VCaP (cell line): ENCODE results near the gene WNT3A.

ENCODE experiments used
- H3K27ac ChIP-seq: fragments of 450-650 bp; 2 replicates; pipeline ENCODE4 v1.5.1; 2017
- CTCF ChIP-seq: fragments of 450-650 bp; conservative IDR thresholded peaks from 2 replicates; pipeline ENCODE4 v1.5.1; 2017; ENCODE audit warnings: mild to moderate bottlenecking, moderate library complexity

The WNT3A gene

DNA sequence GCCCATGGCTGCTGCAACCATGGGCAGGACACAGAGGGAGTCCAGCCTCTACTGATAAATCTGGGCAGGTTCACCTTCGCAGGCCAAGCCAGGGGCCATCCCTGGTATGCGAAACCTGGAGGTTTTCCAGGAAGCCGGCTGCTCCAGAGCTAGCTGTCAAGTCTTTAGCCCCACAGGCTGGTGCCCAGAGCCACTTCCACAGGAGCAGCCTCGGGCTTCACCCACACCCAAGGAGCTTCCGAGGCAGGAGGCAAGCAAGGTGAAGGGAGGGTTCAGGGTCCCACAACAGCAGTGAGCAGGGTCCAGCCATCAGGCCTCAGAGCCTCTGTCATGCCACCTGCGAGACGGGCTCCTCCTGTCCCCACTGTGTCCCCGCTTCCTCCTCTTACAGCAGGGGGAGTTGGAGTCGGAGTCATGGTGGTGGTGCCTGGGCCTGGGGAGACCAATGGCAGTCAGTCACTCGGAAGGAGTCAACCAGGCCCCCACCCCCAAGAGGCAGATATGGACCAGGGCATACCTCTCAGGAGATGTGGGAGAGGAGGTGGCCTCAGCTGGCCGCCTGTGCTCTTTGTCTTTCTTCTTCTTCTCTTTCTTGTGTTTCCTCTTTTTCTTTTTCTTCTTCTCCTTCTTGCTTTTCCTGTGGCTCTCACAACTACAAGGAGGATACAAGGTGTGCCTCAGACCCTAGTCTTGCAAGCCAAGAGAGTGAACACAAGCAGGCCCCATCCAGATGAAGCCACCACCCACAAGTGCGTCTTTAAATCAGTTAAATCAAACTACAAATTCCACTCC, 94.2 kb downstream of the WNT3A start:
- no peak overlapping the region for H3K27ac ChIP-seq
- no peak for TF ChIP-seq CTCF

- no peak for TF ChIP-seq CTCF
- peak overlapping the region; percentile 62; the same call in 1 of the 2 replicates for H3K27ac ChIP-seq
Measured at GRCh38 chr1:228101614-228101993, 94.8 kb downstream of the WNT3A start.

- H3K27ac ChIP-seq = peak overlapping the region; percentile 62
- TF ChIP-seq CTCF = no peak
Measured at GRCh38 chr1:228101994-228102790, 95.4 kb downstream of the WNT3A start.

DNA sequence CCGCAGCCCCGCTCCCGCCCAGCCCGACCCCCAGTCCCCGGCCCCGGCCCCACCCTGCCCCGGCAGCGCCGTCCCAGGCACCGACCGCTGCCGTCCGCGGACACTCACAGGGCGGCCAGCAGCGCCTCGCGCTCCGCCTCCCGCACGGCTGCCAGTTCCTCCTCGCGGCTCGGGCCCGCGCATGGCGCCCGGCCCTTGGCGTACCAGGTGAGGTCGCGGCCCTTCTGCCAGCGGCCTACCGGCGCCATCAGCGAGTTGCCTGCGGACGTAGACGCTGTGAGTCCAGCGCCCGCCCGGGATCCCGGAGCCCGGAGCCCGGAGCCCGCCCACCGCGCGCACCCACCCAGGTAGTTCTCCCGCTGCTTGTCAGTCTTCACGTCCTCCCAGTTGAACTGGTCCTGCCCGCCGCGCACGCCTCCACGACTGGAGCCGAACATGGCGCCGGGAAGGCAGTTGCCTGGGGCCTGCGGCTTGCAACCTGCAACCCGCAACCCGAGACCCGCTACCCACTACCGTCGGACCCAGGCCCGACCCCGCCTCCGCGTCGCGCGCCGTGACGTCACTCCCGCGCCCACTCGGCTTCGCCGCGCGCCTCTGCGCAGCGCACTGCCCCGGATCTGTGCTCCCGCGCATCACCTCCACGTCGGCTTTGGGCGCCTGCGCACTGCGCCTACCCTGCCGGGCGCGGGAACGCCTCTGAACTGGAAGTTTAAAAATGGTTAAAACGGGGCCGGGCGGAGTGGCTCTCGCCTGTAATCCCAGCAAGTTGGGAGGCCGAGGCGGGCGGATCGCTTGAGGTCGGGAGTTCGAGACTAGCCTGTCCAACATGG, 96.2 kb downstream of the WNT3A start, which contains the start of gene C1orf35:
C1orf35 (minus strand) TSS at position 535 of the 830 bp plus-strand sequence; CDS start at position 437, 98 bp downstream.
- no peak for TF ChIP-seq CTCF
- peak within 1 kb of the TSS; percentile 62 for H3K27ac ChIP-seq

DNA sequence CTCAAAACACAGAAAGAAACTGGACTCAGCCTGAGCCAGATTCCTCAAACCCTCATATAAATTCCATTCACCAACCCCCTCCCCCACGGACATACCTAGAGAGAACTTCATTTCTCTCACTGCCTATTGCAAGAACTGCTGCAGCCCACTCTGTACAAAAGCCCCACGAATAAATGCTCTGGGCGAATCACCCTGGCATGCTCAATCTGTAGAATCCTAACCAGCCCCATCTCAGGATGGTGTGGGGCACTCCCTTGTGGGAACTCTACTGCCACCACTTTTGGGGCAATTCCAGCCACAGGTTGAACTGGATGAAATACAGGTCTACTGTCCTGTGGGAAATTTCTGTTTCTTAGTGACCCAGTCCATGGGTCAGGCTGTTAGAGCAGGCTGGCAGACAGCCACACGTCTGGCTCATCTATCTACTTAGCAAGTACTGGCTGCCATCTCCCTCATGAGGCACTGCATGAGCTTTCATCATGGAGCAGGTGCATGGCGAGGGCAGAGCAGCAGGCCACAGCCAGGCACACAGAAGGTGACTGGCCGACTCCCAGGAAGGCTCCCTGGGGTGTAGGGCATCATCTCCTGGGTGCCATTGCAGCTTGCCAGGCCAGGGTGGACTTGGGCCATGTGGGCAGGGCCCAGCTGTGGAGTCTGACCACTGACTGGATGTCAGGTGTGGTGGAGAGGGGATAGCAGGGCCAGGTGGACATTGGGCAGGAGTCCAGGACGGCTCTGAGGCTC, 97.9 kb downstream of the WNT3A start:
- H3K27ac ChIP-seq = no peak overlapping the region
- TF ChIP-seq CTCF = no peak

DNA sequence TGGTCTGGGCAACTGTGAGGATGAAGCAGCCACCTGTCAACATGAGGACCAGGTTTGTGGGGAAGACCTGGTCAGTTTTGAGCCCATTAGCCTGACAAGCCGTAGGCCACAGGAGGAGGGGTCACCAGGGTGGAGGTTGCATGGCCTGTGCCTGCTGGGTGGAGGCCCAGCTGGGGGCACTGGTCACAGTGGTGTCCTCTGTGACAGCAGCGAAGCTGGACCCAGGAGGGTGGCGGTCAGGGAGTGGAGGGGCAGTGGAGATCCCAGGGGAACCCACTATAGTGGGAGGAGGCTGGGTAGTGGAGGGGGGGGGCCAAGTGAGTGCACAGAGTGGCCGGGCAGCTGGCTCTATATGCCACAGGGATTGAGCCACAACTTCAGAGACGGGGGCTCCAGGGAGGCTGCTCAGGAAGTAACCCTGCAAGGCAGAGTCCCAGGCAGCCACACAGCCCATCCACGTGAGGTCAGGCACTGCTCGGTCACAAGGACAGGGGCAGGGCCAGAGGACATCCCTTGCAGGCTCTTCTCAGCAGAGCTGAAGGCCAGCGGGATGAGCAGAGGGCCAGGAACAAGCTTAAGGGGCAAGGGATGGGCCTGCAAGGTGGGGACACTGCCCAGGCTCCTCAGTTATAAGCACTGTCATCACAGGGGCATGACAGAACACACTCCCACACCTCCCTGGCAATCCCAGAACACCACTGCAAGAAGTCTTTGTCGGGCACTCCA, 98.6 kb downstream of the WNT3A start:
- H3K27ac ChIP-seq = no peak overlapping the region
- TF ChIP-seq CTCF = no peak
